ENCODE data around the gene SLC22A31.
"Not testable (repeated sequence)": the region's sequence is repeated elsewhere in the genome, so short reads cannot be mapped to it uniquely, and the experiment has no call there.

Gene SLC22A31

DNA sequence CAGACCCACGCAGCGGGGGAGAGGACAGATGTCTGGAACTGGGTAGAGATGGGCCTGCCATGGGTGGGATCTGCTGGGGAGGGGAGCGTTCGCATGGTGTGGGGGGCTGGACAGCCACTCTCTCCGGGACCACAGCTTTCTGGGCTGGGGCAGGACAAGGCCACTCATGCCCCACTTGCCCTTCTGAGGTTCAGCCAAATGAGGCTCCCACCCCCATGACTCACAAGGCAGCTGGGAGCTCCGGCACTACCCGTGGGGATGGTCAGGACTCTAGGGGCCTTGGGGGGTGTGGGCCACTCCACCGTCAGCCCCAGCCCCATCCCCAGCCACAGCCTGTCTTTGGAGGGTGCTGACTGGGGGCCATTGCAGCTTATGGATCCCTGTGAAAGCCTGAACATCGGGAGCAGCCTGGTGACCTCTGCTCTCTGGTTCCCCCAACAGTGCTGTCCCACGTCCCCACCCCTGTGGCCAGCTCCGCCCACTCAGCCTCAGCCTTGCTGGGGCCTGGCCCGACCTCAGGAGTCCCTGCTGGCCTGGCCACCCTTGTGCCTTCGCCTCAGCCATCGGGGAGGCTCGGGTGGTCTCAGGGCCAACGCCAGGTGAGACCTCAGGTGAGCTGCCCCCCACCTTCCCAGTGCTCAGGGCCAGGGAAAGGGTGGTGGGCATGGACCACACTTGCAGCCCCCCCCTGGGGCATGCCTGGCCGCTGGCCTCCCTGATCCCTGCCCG lies 33.5 kb downstream of the SLC22A31 start:
- no peak for DNase-seq (ENCODE audit: low read depth)
- no peak overlapping the region for H3K4me3 ChIP-seq (ENCODE audit: low read depth, low read length)
- TF ChIP-seq, protein P1, sequence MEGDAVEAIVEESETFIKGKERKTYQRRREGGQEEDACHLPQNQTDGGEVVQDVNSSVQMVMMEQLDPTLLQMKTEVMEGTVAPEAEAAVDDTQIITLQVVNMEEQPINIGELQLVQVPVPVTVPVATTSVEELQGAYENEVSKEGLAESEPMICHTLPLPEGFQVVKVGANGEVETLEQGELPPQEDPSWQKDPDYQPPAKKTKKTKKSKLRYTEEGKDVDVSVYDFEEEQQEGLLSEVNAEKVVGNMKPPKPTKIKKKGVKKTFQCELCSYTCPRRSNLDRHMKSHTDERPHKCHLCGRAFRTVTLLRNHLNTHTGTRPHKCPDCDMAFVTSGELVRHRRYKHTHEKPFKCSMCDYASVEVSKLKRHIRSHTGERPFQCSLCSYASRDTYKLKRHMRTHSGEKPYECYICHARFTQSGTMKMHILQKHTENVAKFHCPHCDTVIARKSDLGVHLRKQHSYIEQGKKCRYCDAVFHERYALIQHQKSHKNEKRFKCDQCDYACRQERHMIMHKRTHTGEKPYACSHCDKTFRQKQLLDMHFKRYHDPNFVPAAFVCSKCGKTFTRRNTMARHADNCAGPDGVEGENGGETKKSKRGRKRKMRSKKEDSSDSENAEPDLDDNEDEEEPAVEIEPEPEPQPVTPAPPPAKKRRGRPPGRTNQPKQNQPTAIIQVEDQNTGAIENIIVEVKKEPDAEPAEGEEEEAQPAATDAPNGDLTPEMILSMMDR (IDR thresholded peaks at IDR 0.05; ENCODE audit: low read depth, low read length, missing control alignments): no peak

DNA sequence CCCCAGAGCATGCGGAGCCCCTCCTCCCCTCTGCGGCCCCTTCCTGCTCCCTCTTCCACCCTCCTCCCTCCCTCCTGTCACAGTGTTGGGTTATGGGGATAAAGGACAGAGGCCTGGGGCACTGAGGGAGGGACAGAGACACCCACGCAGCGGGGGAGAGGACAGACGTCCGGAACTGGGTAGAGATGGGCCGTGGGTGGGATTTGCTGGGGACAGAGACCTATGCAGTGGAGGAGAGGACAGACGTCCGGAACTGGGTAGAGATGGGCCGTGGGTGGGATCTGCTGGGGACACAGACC lies 34.7 kb downstream of the SLC22A31 start:
- DNase-seq (ENCODE audit: low read depth); H3K4me3 ChIP-seq (ENCODE audit: low read depth, low read length): not testable (repeated sequence)

DNA sequence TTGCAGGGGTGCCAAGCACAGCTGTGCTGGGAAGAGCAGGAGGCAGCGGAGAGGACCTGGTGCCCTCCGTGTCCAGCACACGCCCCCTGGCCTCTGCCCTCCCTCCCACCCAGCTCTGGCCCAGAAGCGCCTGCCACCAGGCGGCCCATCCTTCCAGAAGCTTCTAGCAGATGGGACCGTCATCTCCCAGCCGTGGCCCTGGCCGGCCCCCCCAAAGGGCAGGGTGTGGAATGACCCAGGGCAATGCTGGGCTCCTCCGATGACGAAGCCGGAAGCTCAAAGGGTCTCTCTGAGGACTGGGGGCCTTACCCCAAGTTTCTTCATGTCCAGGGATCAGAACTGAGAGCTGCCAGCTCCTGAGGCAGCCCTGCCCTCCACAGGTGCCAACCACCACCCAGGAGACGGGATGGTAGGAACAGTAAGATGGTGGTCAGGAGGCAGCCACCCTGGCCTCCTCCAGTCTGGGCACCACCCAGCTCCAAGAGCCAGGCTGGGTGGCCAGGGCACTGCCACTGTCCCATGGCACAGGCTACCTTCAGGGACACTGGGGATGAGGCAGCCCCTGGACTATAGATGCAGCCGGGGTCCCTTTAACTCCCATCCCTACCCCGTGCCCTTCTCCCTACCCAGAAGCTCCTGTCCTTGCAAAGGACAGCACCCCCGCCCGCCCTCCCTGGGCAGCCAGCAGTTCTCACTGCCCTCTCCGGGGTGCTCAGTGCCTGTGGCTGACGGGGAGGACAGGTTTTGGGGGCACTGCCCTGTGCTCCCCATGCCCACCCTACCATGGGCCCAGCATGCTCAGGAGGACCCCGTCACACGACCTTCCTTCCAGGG lies 35.3 kb downstream of the SLC22A31 start:
- DNase-seq (ENCODE audit: low read depth): no peak
- TF ChIP-seq, protein P1 (IDR thresholded peaks at IDR 0.05; ENCODE audit: low read depth, low read length, missing control alignments): no peak
- no peak overlapping the region for H3K4me3 ChIP-seq (ENCODE audit: low read depth, low read length)

DNA sequence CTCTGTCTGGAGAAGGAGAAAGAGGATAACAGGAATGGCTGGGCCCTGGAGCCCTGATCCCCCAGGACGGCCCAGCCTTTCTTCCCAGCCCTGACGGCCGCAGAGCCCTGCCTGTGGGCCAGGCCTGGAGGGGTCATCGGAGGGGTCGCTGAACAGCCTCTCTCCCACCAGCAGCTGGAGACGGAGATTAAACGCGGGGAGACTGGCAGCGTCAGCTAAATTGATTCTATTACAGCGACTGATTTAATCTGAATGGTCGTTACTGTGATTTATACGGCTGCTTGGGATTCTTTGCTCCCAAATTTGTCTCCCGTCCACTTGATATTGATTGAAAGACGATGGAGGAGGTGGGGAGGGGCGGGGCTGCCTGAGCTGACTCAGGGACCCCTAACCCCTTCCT lies 35.9 kb downstream of the SLC22A31 start:
- no peak for DNase-seq (ENCODE audit: low read depth)
- TF ChIP-seq, protein P1 (IDR thresholded peaks at IDR 0.05; ENCODE audit: low read depth, low read length, missing control alignments): no peak
- H3K4me3 ChIP-seq (ENCODE audit: low read depth, low read length): no peak overlapping the region

DNA sequence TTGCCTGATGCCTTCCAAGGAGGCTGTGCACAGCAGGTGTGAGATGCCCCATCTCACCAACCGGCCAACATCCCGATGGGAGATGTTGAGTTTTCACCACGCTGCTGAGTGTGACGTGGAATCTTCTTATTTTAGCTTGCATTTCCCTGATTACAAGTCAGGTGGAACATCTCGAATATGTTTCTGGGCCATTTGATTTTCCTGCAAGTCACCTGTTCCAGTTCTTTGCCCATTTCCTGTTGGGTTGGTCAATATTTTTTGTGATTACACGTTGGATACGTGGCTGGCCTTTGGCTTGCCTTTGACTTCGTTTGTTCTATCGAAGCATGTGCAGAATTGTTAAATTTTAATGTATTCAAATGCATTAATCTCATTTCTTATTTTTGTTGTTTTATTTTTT lies 37.0 kb downstream of the SLC22A31 start:
- no peak overlapping the region for H3K4me3 ChIP-seq (ENCODE audit: low read depth, low read length)
- TF ChIP-seq, protein P1 (IDR thresholded peaks at IDR 0.05; ENCODE audit: low read depth, low read length, missing control alignments): no peak
- no peak for DNase-seq (ENCODE audit: low read depth)

DNA sequence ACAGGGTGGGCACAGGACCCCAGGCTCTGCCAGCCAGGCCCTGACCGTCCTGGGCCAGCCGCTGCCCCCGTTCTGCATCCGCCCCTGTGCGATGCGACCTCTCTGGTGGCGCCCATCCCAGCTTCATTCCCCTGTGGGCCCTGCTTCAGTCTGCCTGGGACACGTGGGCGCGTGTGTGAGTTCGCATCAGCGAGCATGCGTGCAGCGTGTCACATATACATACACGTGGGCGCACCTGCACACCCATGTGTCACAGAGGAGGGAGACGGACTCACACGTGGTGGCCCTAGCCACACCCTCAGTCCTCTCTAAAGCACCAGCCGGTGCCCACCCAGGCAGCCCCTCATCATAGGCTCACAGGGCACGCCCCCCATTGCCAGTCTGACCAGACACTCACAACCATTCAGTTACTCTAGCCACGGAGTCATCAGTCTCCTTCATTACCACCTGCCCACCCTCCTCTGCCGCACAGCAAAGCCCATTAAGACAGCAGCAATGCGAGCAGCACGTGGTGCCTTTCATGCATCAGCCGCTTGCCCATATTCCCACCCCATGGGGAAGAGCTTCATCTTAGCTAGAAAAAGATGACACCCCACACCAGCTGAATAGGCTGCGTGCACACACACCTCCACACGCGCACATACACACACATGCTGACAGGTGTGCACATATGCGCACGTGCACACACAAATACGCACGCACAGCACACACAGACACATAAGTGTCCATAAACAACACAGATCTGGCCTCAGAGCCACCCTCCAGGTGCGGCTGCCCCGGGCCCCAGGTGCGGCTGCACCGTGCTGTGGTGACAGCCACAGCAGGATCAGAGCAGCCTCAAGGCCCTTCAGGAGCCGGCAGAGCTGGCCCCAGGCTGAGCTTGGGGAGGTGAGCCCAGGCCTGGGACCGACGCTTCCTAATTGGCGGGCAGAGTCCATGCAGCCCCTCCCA lies 38.3 kb downstream of the SLC22A31 start:
- DNase-seq (ENCODE audit: low read depth): no peak
- no peak overlapping the region for H3K4me3 ChIP-seq (ENCODE audit: low read depth, low read length)
- TF ChIP-seq, protein P1 (IDR thresholded peaks at IDR 0.05; ENCODE audit: low read depth, low read length, missing control alignments): no peak

Measured in GM12864 (cell line).